ENCODE results near the gene TRIM49B. TPM values are rescaled to one million over a fixed set of nuclear protein-coding genes. Genes with fewer than 3 reads are reported as not detected.
"Not testable (repeated sequence)": the region's sequence is repeated elsewhere in the genome, so short reads cannot be mapped to it uniquely, and the experiment has no call there.

TRIM49B gene, protein sequence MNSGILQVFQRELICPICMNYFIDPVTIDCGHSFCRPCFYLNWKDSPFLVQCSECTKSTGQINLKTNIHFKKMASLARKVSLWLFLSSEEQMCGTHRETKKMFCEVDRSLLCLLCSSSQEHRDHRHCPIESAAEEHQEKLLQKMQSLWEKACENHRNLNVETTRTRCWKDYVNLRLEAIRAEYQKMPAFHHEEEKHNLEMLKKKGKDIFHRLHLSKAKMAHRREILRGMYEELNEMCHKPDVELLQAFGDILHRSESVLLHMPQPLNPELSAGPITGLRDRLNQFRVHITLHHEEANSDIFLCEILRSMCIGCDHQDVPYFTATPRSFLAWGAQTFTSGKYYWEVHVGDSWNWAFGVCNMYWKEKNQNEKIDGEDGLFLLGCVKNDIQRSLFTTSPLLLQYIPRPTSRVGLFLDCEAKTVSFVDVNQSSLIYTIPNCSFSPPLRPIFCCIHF
- not detected in 2 replicates for polyA plus RNA-seq (2011; rRNA removed)
- not detected in 2 replicates for polyA minus RNA-seq (2011; rRNA and poly(A)+ RNA removed)

DNA sequence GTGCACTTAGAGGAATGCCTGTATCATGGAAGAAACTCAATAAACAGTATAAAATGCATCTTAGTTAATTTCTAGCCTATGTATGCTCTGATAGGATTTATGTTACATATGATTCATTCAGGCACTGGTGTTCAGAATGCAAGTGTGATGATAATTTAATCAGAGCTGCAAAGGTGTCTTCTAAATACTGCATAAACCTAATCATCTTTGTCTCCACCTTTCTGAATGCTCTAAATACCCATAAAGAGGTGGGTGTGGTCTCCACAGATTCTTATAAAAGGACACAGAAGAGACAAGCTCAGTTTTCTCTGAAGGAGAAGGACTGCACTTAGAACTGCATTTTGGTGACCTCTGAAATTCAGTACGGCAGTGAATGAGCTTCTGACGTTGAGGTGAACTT lies at the start of gene TRIM49B:
TRIM49B (plus strand) TSS at position 301 of the 400 bp plus-strand sequence. CDS start 2,777 bp downstream, outside the sequence.
- H3K36me3 ChIP-seq (ENCODE audit: control insufficient read depth, insufficient read depth, low read length); POLR2A ChIA-PET; H3K4me3 ChIP-seq (ENCODE audit: low read depth, low read length); CTCF ChIA-PET; H3K27me3 ChIP-seq (ENCODE audit: control insufficient read depth, insufficient read depth, low read length); DNase-seq (ENCODE audit: low read depth): not testable (repeated sequence)

DNA sequence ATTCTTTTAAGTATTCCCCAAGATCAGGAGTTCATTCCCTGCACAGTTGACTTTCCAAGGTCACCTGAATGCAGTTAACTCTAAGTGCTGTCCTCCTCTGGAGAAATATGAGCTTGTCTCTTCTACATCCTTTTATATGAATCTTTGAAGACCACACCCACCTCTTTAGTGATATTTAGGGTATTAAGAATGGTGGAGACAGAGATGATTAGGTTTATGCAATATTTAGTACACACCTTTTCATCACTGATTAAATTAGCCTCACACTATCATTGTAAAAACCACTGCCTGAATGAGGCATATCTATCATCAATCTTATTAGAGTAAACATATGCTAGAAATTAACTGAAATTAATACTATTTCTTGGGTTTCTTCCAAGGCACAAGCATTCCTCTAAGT lies 44.8 kb upstream of the TRIM49B start, which contains the start of gene TRIM51G:
TRIM51G (minus strand) TSS at position 101 of the 400 bp plus-strand sequence. CDS start 2,190 bp downstream, outside the sequence.
- H3K27me3 ChIP-seq (ENCODE audit: control insufficient read depth, insufficient read depth, low read length); H3K36me3 ChIP-seq (ENCODE audit: control insufficient read depth, insufficient read depth, low read length); H3K4me3 ChIP-seq (ENCODE audit: low read depth, low read length); POLR2A ChIA-PET; CTCF ChIA-PET; DNase-seq (ENCODE audit: low read depth): not testable (repeated sequence)

DNA sequence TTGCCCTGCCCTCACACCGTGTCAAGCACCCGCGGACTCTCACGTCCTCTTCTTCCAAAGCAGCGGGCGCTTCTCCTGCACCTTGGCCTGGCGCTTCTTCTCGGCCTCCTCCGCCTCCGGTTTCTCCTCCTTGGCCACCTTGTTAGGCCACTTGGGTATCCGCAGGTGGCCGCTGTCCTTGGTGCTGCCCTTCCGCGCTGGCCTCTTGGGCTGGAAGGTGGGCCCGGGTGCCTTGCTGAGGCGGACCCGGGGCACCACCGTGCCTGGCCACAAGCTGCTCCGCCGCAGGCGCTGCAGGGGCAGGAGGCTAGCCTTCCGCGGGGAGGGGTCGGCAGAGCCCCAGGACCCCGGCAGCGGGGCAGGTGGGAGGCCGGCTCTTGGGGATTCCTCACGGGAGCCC lies 19.6 kb downstream of the TRIM49B start:
- POLR2A ChIA-PET; CTCF ChIA-PET; H3K36me3 ChIP-seq (ENCODE audit: control insufficient read depth, insufficient read depth, low read length); H3K4me3 ChIP-seq (ENCODE audit: low read depth, low read length); H3K27me3 ChIP-seq (ENCODE audit: control insufficient read depth, insufficient read depth, low read length); DNase-seq (ENCODE audit: low read depth): not testable (repeated sequence)

DNA sequence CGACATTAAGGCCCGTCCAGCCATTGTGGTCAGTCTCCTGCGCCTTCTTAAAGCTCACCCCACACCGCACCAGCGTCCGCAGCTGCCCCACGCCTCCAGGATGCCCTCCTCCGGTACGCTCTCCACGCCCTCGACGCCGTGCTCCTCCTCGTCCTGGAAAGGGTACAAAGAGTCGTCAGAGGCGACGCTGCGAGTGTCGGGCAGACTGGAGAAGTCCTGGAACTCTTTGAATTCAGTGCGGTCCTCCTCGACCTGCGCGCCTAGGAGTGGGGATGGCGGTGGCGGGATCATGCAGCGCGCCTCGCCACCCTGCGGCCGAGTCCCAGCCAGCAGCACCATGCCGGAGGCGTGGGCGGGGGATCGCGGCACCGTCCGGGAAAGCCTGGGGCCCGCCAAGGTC lies 21.2 kb downstream of the TRIM49B start:
- CTCF ChIA-PET, result not testable (repeated sequence)

DNA sequence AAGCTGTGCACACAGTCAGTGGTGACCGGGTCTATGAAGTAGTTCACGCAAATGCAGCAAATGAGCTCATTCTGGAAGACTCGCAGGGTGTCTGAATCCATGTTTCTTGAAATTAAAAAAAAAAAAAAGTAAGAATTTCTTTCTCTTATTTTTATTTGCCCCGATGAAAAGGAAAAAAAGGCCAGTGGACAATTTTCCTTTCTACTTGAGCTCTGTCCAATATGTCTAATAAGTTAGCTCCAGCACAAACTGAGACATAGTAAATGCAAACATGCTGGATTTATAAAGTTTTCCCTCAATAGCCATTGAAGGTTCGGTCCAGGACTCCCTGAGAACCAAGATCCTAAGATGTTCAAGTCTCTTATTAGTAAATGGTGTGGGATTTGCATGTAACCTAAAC lies 30.4 kb downstream of the TRIM49B start, which contains the start of gene TRIM64C:
TRIM64C (minus strand) TSS at position 101 of the 400 bp plus-strand sequence; CDS start at position 101, 0 bp downstream.
- CTCF ChIA-PET, POLR2A ChIA-PET: not testable (repeated sequence)

More for the DNA sequence above, 21.2 kb downstream of the TRIM49B start:
- H3K4me3 ChIP-seq (ENCODE audit: low read depth, low read length); DNase-seq (ENCODE audit: low read depth); H3K27me3 ChIP-seq (ENCODE audit: control insufficient read depth, insufficient read depth, low read length); POLR2A ChIA-PET; H3K36me3 ChIP-seq (ENCODE audit: control insufficient read depth, insufficient read depth, low read length): not testable (repeated sequence)

DNA sequence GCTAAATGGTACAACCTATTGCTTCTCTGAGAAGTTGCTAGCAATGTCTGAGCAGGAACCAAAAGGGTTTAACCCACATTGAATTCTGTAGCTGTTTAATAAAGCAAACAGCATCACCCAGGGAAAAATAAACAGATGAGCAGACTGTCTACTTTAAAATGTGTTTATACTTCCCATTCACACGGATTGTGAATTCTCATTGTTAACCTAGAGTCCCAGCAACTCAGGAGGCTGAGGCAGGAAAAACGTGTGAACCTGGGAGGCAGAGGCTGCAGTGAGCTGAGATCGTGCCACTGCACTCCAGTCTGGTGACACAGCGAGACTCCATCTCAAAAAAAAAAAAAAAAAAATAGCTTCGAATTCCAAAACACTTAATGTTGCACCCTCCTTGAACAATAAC lies 41.3 kb downstream of the TRIM49B start:
- H3K36me3 ChIP-seq (ENCODE audit: control insufficient read depth, insufficient read depth, low read length); POLR2A ChIA-PET; CTCF ChIA-PET; DNase-seq (ENCODE audit: low read depth); H3K4me3 ChIP-seq (ENCODE audit: low read depth, low read length); H3K27me3 ChIP-seq (ENCODE audit: control insufficient read depth, insufficient read depth, low read length): not testable (repeated sequence)

More for the DNA sequence above, 30.4 kb downstream of the TRIM49B start, which contains the start of gene TRIM64C:
- not testable (repeated sequence) for H3K36me3 ChIP-seq (ENCODE audit: control insufficient read depth, insufficient read depth, low read length); H3K27me3 ChIP-seq (ENCODE audit: control insufficient read depth, insufficient read depth, low read length); DNase-seq (ENCODE audit: low read depth); H3K4me3 ChIP-seq (ENCODE audit: low read depth, low read length)

Small RNAs within 50 kb of the gene (small RNA-seq; reads per million reads assigned to genes)
- gene AC084851.1 (ENCODE audit: insufficient read length, low read depth, low replicate concordance), result not detected

Other genes starting within 250 kb of the TRIM49B start
- gene TRIM51G, start 44.9 kb upstream of the TRIM49B start, polyA plus RNA-seq (2011; rRNA removed), result not detected in 2 replicates
- gene TRIM64C, start 30.3 kb downstream of the TRIM49B start, polyA plus RNA-seq (2011; rRNA removed), result not detected in 2 replicates
- gene FOLH1, start 179.8 kb downstream of the TRIM49B start, polyA plus RNA-seq (2011; rRNA removed), result not detected in 2 replicates